ENCODE data around the gene KCNV2.

GRCh38 chr9:2745560-2746380 is 28.5 kb downstream of the KCNV2 start:
- TF ChIP-seq POLR2A (IDR thresholded peaks at IDR 0.05) = no peak
- TF ChIP-seq CTCF (IDR thresholded peaks at IDR 0.05) = no peak
- TF ChIP-seq EP300 (IDR thresholded peaks at IDR 0.05) = no peak
- no peak for TF ChIP-seq POLR2AphosphoS5 (IDR thresholded peaks at IDR 0.05)

Data from sigmoid colon (tissue), 4 donors.